Pancreas (tissue), 10 donors: ENCODE measurements around the gene DGKZ. TPM values are rescaled to one million over a fixed set of nuclear protein-coding genes. Genes with fewer than 3 reads are reported as not detected.

Source experiments
- ATAC-seq, 4 donors: fragments of 200-7000 bp; cut with Tn5 transposase; one replicate each; pipeline versions ENCODE4 v1.8.0 to v1.9.1; 2020; ENCODE audit warnings: mild to moderate bottlenecking in 4 of 4, moderate library complexity in 4 of 4
- DNase-seq, 6 donors: peaks; one replicate each; pipeline ENCODE4 v3.0.0-alpha.2; 2020
- FAIRE-seq: peaks from 2 replicates; lab custom pipeline; 2012; peaks lifted over from hg19 to GRCh38; lab: Jason Lieb, UNC
- H3K27ac ChIP-seq, 4 donors: fragments of 200-600 bp; sonication (generic); 1 replicate in 3 of 4; 2 replicates in 1 of 4; pipeline versions ENCODE4 v1.5.0 to v1.8.0; 2020
- H3K27me3 ChIP-seq, 4 donors: fragments of 200-600 bp; one replicate each; pipeline ENCODE4 v1.8.0; 2021
- H3K36me3 ChIP-seq, 3 donors: fragments of 200-600 bp; sonication (generic) in 1 of 3; one replicate each; pipeline versions ENCODE4 v1.5.0 to v1.8.0; 2020 to 2021
- H3K4me1 ChIP-seq, 3 donors: fragments of 200-600 bp; one replicate each; pipeline ENCODE4 v1.8.0; 2021
- H3K4me3 ChIP-seq, 4 donors: fragments of 200-600 bp; sonication (generic) in 2 of 4; one replicate each; pipeline versions ENCODE4 v1.5.0 to v1.8.0; 2020 to 2021
- H3K9me3 ChIP-seq, 4 donors: fragments of 200-600 bp; one replicate each; pipeline ENCODE4 v1.8.0; 2021
- WGBS, 2 donors: extraction: QIAGEN DNeasy Blood & Tissue Kit; methylation state at CpG; one replicate each; pipeline ENCODE4 v1.1.7; 2013; 5-methylcytosine and 5-hydroxymethylcytosine counted together
- intact Hi-C, 3 donors: fragments of 100-400 bp; cut with DNase I; formaldehyde crosslinking; loops; one replicate each; pipeline versions ENCODE4 v1.11.1 to v1.14.2; 2022
- polyA plus RNA-seq, 2 donors: library from polyadenylated mRNA; stranded (reverse); fragments of 200-250 nt; gene quantifications; one replicate each; pipeline ENCODE4 v1.2.3, GENCODE V29; 2013
- total RNA-seq, 6 donors: library from RNA; stranded (reverse); fragmentation: NEBNext Ultra II Directional in 4 of 6; extraction: Animal tissue kit (Norgen Biotek cat#: 25700) in 4 of 6; gene quantifications; one replicate each; pipeline versions ENCODE4 v1.2.1 to v1.2.4, GENCODE V29; 2021 to 2023
- TF ChIP-seq, protein P1 (sequence below), 4 donors: fragments of 200-600 bp; sonication (generic) in 3 of 4; IDR thresholded peaks; one replicate each; pipeline versions ENCODE4 v1.5.0 to v1.8.0; 2021; ENCODE audit warnings: antibody characterized with exemption in 4 of 4
- donor health status: healthy with polysubstance abuse.
- donor health status: DM: no; HTN: no; CAD: no; lungs with moderate emphysema.
- donor health status: DM: no; HTN: no; CAD: no.
- donor health status: control.
- donor health status: control.
- donor health status: Bipolar disorder and iron deficiency.
- donor health status: DM: yes; HTN: yes; CAD: no.
- donor health status: DM: no; HTN: no; CAD: no.
- donor health status: DM: no; HTN: no; CAD: no.
- donor health status: DM: yes; HTN: yes; CAD: no.

The DGKZ gene
- total and polyA plus RNA-seq, 8 donors, result 34.1 to 88.8 (median 40.3) TPM

- Histone ChIP-seq H3K9me3 (no peaks in the 10 kb centered on the region), H3K27ac (peak overlapping the region; percentile 1 to 77 (median 42)), H3K4me1 (peaks cover 0 to 42% (median 26%) of the 10 kb centered on the region in 3 donors), H3K36me3 (no peaks in the 10 kb centered on the region), H3K4me3 (no peak overlapping the region), H3K27me3 (no peaks in the 10 kb centered on the region)
- intact Hi-C loops, result no loop called here
- DNase-seq (no peak), ATAC-seq (no peak), FAIRE-seq (no peak)
- TF ChIP-seq, protein P1, sequence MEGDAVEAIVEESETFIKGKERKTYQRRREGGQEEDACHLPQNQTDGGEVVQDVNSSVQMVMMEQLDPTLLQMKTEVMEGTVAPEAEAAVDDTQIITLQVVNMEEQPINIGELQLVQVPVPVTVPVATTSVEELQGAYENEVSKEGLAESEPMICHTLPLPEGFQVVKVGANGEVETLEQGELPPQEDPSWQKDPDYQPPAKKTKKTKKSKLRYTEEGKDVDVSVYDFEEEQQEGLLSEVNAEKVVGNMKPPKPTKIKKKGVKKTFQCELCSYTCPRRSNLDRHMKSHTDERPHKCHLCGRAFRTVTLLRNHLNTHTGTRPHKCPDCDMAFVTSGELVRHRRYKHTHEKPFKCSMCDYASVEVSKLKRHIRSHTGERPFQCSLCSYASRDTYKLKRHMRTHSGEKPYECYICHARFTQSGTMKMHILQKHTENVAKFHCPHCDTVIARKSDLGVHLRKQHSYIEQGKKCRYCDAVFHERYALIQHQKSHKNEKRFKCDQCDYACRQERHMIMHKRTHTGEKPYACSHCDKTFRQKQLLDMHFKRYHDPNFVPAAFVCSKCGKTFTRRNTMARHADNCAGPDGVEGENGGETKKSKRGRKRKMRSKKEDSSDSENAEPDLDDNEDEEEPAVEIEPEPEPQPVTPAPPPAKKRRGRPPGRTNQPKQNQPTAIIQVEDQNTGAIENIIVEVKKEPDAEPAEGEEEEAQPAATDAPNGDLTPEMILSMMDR (IDR thresholded peaks at IDR 0.05), result no peak
- WGBS, 2 donors, result 36 to 43% methylated on average over 8 of the region's 8 CpGs
Observed at GRCh38 chr11:46351148-46351547, 3.9 kb downstream of the DGKZ start.

GRCh38 chr11:46351606-46352005 lies 4.3 kb downstream of the DGKZ start:
- Histone ChIP-seq H3K27ac (peak overlapping the region; percentile 1 to 77 (median 42)), H3K27me3 (no peaks in the 10 kb centered on the region), H3K4me1 (peaks cover 0 to 43% (median 26%) of the 10 kb centered on the region in 3 donors), H3K9me3 (no peaks in the 10 kb centered on the region), H3K4me3 (peak overlapping the region in 1 of 4 donors; percentile 35), H3K36me3 (no peaks in the 10 kb centered on the region)
- intact Hi-C loops, result no loop called here
- TF ChIP-seq, protein P1 (IDR thresholded peaks at IDR 0.05), result no peak
- 16 to 30% methylated on average over 5 of the region's 5 CpGs for WGBS, 2 donors
- ATAC-seq, result peak; percentile 17 to 41 (median 29)
- DNase-seq, result peak in 3 of 6 donors; percentile 54 to 63 (median 56)
- FAIRE-seq, result no peak

GRCh38 chr11:46352063-46352841 lies 5.0 kb downstream of the DGKZ start:
- FAIRE-seq (no peak), DNase-seq (peak; percentile 84 to 95 (median 86)), ATAC-seq (peak; percentile 73 to 80 (median 75))
- no peaks in the 10 kb centered on the region for H3K9me3 ChIP-seq
- H3K4me3 ChIP-seq, result peak overlapping the region; percentile 3 to 35 (median 17)
- intact Hi-C loops, result no loop called here
- H3K27ac ChIP-seq, result peak overlapping the region in 3 of 4 donors; percentile 45 to 77 (median 60)
- no peaks in the 10 kb centered on the region for H3K27me3 ChIP-seq
- WGBS, 2 donors, result 13 to 16% methylated on average over 30 to 33 of the region's 33 CpGs
- TF ChIP-seq, protein P1 (IDR thresholded peaks at IDR 0.05), result peak; percentile 89 to 97 (median 95)
- H3K36me3 ChIP-seq, result no peaks in the 10 kb centered on the region
- peaks cover 0 to 50% (median 33%) of the 10 kb centered on the region in 3 donors for H3K4me1 ChIP-seq

- no peak for FAIRE-seq
- H3K4me3 ChIP-seq, result no peak overlapping the region
- intact Hi-C loops, result no loop called here
- no peaks in the 10 kb centered on the region for H3K36me3 ChIP-seq
- peaks cover 6 to 59% (median 40%) of the 10 kb centered on the region in 3 donors for H3K4me1 ChIP-seq
- H3K9me3 ChIP-seq, result no peaks in the 10 kb centered on the region
- TF ChIP-seq, protein P1 (IDR thresholded peaks at IDR 0.05), result no peak
- 71 to 74% methylated on average over 9 of the region's 9 CpGs for WGBS, 2 donors
- peak overlapping the region in 1 of 4 donors; percentile 12 for H3K27ac ChIP-seq
- no peaks in the 10 kb centered on the region for H3K27me3 ChIP-seq
- ATAC-seq, result no peak
- no peak for DNase-seq
Observed at GRCh38 chr11:46353698-46354097, 6.4 kb downstream of the DGKZ start.
